SK-N-SH treated with all-trans-retinoic acid at 6 μM for 48 hours (cell line): Measurements from ENCODE around the gene CYP46A1.

Experiments
- CREB5 ChIP-seq: fragments of 250-450 bp; sonication (Bioruptor Pico); IDR thresholded peaks from 2 replicates; pipeline ENCODE4 v1.5.1; 2020; ENCODE audit warnings: low read depth, mild to moderate bottlenecking, moderate library complexity
- CSRNP3 ChIP-seq: fragments of 250-450 bp; sonication (Bioruptor Pico); IDR thresholded peaks from 2 replicates; pipeline ENCODE4 v1.5.1; 2021; ENCODE audit warnings: mild to moderate bottlenecking, moderate library complexity
- GLIS3 ChIP-seq: fragments of 250-450 bp; sonication (Bioruptor Pico); IDR thresholded peaks from 2 replicates; pipeline ENCODE4 v1.5.0; 2020; ENCODE audit warnings: mild to moderate bottlenecking, moderate library complexity
- OSR1 ChIP-seq: fragments of 250-450 bp; sonication (Bioruptor Pico); IDR thresholded peaks from 2 replicates; pipeline ENCODE4 v1.8.0; 2022; ENCODE audit warnings: moderate library complexity, mild to moderate bottlenecking, inconsistent platforms

GRCh38 chr14:99685596-99685995, 1.5 kb downstream of the CYP46A1 start:
- TF ChIP-seq CREB5 (CRISPR knock-in tag) (no peak), GLIS3 (CRISPR knock-in tag) (no peak), OSR1 (CRISPR knock-in tag) (no peak), CSRNP3 (CRISPR knock-in tag) (no peak)
